Activated CD8-positive, alpha-beta memory T cell treated with anti-CD3 and anti-CD28 coated beads for 24 hours (primary cell): ENCODE results near the gene NKAPD1.
"Not testable (repeated sequence)": the region's sequence is repeated elsewhere in the genome, so short reads cannot be mapped to it uniquely, and the experiment has no call there.

Experiments used
- DNase-seq: peaks from one replicate; pipeline ENCODE4 v3.0.0-alpha.2; 2020

NKAPD1 gene

GRCh38 chr11:112073941-112074811, at the start of gene NKAPD1, which contains the start of gene PIH1D2:
Gene NKAPD1 (plus strand): TSS chr11:112074299. CDS start chr11:112075575, 1,276 bp downstream.
Gene PIH1D2 (minus strand): TSS chr11:112074017. CDS start chr11:112073174, 843 bp downstream.
- DNase-seq, result peak; percentile 92

- DNase-seq, result peak; percentile 95
These were observed 49.1 kb upstream of the NKAPD1 start, which contains the start of gene DLAT for GRCh38 chr11:112024773-112025678. Gene DLAT (plus strand): TSS chr11:112025408. CDS start chr11:112025473, 65 bp downstream.

GRCh38 chr11:112025707-112026106, 48.4 kb upstream of the NKAPD1 start:
- DNase-seq, result no peak

GRCh38 chr11:112026784-112027410, 47.2 kb upstream of the NKAPD1 start:
- DNase-seq, result not testable (repeated sequence)

- DNase-seq, result no peak
These were observed 44.6 kb upstream of the NKAPD1 start for GRCh38 chr11:112029460-112029859.

- no peak for DNase-seq
These were observed 40.2 kb upstream of the NKAPD1 start for GRCh38 chr11:112033902-112034301.

- no peak for DNase-seq
These were observed 36.6 kb upstream of the NKAPD1 start for GRCh38 chr11:112037527-112037926.

- no peak for DNase-seq
These were observed 31.7 kb upstream of the NKAPD1 start for GRCh38 chr11:112042161-112042960.

GRCh38 chr11:112042961-112043304, 31.2 kb upstream of the NKAPD1 start:
- DNase-seq, result no peak

- no peak for DNase-seq
These were observed 29.1 kb upstream of the NKAPD1 start for GRCh38 chr11:112044961-112045360.

GRCh38 chr11:112046647-112047046, 27.5 kb upstream of the NKAPD1 start:
- DNase-seq, result not testable (repeated sequence)

GRCh38 chr11:112048256-112048655, 25.8 kb upstream of the NKAPD1 start:
- not testable (repeated sequence) for DNase-seq

GRCh38 chr11:112049777-112050176, 24.3 kb upstream of the NKAPD1 start:
- DNase-seq, result no peak

GRCh38 chr11:112050721-112051120, 23.4 kb upstream of the NKAPD1 start:
- no peak for DNase-seq

GRCh38 chr11:112051768-112052167, 22.3 kb upstream of the NKAPD1 start:
- no peak for DNase-seq

GRCh38 chr11:112057170-112057569, 16.9 kb upstream of the NKAPD1 start:
- DNase-seq, result no peak

GRCh38 chr11:112058103-112058502, 16.0 kb upstream of the NKAPD1 start:
- DNase-seq, result no peak

- no peak for DNase-seq
These were observed 11.2 kb upstream of the NKAPD1 start for GRCh38 chr11:112062923-112063322.

GRCh38 chr11:112082729-112083128, 8.6 kb downstream of the NKAPD1 start:
- no peak for DNase-seq

GRCh38 chr11:112085822-112086421, 11.8 kb downstream of the NKAPD1 start:
- no peak for DNase-seq

GRCh38 chr11:112086422-112087191, 12.5 kb downstream of the NKAPD1 start, which contains the start of the genes SDHD and TIMM8B:
Gene SDHD (plus strand): TSS chr11:112086873. CDS start chr11:112086908, 35 bp downstream.
Gene TIMM8B (minus strand): TSS chr11:112086756. CDS start chr11:112086723, 33 bp downstream.
- peak; percentile 96 for DNase-seq
